Measurements from ENCODE around the gene DCTPP1. TPM values are rescaled to one million over a fixed set of nuclear protein-coding genes. Genes with fewer than 3 reads are reported as not detected.

Gene DCTPP1
- total and polyA plus RNA-seq, 2 of the 4 experiments (the other 2 are of a cell fraction) = 24.9 to 45.5 TPM

GRCh38 chr16:30413112-30413806 lies 16.6 kb downstream of the DCTPP1 start:
- Histone ChIP-seq H3K4ac (ENCODE audit: low read depth, low read length) (no peak overlapping the region), H3K27ac (ENCODE audit: insufficient read depth, low read length) (no peak overlapping the region), H2BK20ac (ENCODE audit: low read depth, low read length) (no peak overlapping the region), H2AK5ac (ENCODE audit: low read depth, low read length) (no peak overlapping the region), H3K9me1 (ENCODE audit: insufficient read depth, low read length) (peaks cover 4% of the 10 kb centered on the region; the same call in 1 of the 2 replicates), H3K9ac (ENCODE audit: low read depth, low read length) (no peak overlapping the region), H3K36me3 (ENCODE audit: control insufficient read depth, insufficient read depth, low read length) (peaks cover 19% of the 10 kb centered on the region), H2BK15ac (ENCODE audit: low read depth, low read length) (no peak overlapping the region), H3K14ac (replicated peaks; ENCODE audit: low read depth, low read length) (no peak overlapping the region), H4K91ac (ENCODE audit: insufficient read depth, low read depth, low read length) (no peak overlapping the region), H3K4me2 (ENCODE audit: low read depth, low read length) (no peak overlapping the region), H2AK9ac (replicated peaks; ENCODE audit: low read depth, low read length, poor library complexity) (no peak overlapping the region), H3K27me3 (ENCODE audit: control insufficient read depth, insufficient read depth, low read length) (no peaks in the 10 kb centered on the region), H4K5ac (ENCODE audit: low read depth, low read length) (no peak overlapping the region), H4K8ac (ENCODE audit: low read depth in 2 of 2, low read length in 2 of 2) (no peak overlapping the region), H2BK120ac (ENCODE audit: low read depth, low read length) (no peak overlapping the region), H4K20me1 (ENCODE audit: insufficient read depth, low read length) (peaks cover 7% of the 10 kb centered on the region), H3K9me3 (ENCODE audit: control insufficient read depth, insufficient read depth, low read length) (no peaks in the 10 kb centered on the region), H3K4me1 (ENCODE audit: control insufficient read depth, insufficient read depth, low read length) (peaks cover 6% of the 10 kb centered on the region), H3K4me3 (ENCODE audit: insufficient read depth, low read depth, low read length) (no peak overlapping the region), H2AFZ (replicated peaks; ENCODE audit: low read length, poor library complexity) (no peak overlapping the region), H2BK5ac (ENCODE audit: low read depth, low read length, poor library complexity, severe bottlenecking) (no peak overlapping the region), H3K79me1 (ENCODE audit: low read depth in 1 of 2, low read length in 2 of 2) (peaks cover 10 to 50% of the 10 kb centered on the region in 2 experiments), H3K56ac (ENCODE audit: extremely low read depth, insufficient read depth, low read length) (no peak overlapping the region), H3K18ac (ENCODE audit: low read depth, low read length) (no peak overlapping the region), H3K23ac (ENCODE audit: low read depth, low read length) (no peak overlapping the region)
- ChIA-PET CTCF (no interaction called here), POLR2A (ENCODE audit: unreplicated experiment) (no interaction called here)
- TF ChIP-seq RAD21 (IDR thresholded peaks at IDR 0.05; ENCODE audit: low read length) (no peak), MAZ (IDR thresholded peaks at IDR 0.05; ENCODE audit: borderline replicate concordance, low read depth, low read length) (no peak), USF2 (IDR thresholded peaks at IDR 0.05; ENCODE audit: low read depth, low read length) (no peak), BHLHE40 (IDR thresholded peaks at IDR 0.05; ENCODE audit: low read depth, low read length) (no peak), CHD1 (IDR thresholded peaks at IDR 0.05; ENCODE audit: low read depth, low read length) (no peak), POLR2A (IDR thresholded peaks at IDR 0.05; ENCODE audit: low read depth, low read length) (no peak), FOS (IDR thresholded peaks at IDR 0.05; ENCODE audit: low read depth, low read length) (no peak), MAFK (IDR thresholded peaks at IDR 0.05; ENCODE audit: low read depth, low read length) (no peak), CEBPB (IDR thresholded peaks at IDR 0.05; ENCODE audit: low read depth, low read length) (no peak), MXI1 (IDR thresholded peaks at IDR 0.05; ENCODE audit: borderline replicate concordance, low read depth, low read length) (no peak), SMC3 (IDR thresholded peaks at IDR 0.05; ENCODE audit: low read depth, low read length) (no peak), RCOR1 (IDR thresholded peaks at IDR 0.05; ENCODE audit: insufficient replicate concordance, low read length) (no peak), RFX5 (IDR thresholded peaks at IDR 0.05; ENCODE audit: low read depth, low read length) (no peak), NFE2L2 (IDR thresholded peaks at IDR 0.05; ENCODE audit: low read depth, low read length) (no peak)
- TF ChIP-seq, protein P1, sequence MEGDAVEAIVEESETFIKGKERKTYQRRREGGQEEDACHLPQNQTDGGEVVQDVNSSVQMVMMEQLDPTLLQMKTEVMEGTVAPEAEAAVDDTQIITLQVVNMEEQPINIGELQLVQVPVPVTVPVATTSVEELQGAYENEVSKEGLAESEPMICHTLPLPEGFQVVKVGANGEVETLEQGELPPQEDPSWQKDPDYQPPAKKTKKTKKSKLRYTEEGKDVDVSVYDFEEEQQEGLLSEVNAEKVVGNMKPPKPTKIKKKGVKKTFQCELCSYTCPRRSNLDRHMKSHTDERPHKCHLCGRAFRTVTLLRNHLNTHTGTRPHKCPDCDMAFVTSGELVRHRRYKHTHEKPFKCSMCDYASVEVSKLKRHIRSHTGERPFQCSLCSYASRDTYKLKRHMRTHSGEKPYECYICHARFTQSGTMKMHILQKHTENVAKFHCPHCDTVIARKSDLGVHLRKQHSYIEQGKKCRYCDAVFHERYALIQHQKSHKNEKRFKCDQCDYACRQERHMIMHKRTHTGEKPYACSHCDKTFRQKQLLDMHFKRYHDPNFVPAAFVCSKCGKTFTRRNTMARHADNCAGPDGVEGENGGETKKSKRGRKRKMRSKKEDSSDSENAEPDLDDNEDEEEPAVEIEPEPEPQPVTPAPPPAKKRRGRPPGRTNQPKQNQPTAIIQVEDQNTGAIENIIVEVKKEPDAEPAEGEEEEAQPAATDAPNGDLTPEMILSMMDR (conservative IDR thresholded peaks at IDR 0.05; ENCODE audit: low read depth, low read length) = no peak
- TF ChIP-seq, protein P2, sequence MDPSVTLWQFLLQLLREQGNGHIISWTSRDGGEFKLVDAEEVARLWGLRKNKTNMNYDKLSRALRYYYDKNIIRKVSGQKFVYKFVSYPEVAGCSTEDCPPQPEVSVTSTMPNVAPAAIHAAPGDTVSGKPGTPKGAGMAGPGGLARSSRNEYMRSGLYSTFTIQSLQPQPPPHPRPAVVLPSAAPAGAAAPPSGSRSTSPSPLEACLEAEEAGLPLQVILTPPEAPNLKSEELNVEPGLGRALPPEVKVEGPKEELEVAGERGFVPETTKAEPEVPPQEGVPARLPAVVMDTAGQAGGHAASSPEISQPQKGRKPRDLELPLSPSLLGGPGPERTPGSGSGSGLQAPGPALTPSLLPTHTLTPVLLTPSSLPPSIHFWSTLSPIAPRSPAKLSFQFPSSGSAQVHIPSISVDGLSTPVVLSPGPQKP (IDR thresholded peaks at IDR 0.05; ENCODE audit: borderline replicate concordance, low read depth, low read length) = no peak
- intact Hi-C loops (cut with micrococcal nuclease) = loop anchor here (5.0 kb wide), 1 partner anchor 301 kb away; the partner anchor contains the start of gene GDPD3
- dilution Hi-C loops (cut with HindIII; ENCODE audit: low sequenced_read_pairs, unreplicated experiment) = no loop called here
- 87% methylated on average over 2 of the region's 6 CpGs; no CpG with 5 or more reads in 1 of the 2 experiments for WGBS, 2 experiments (ENCODE audit: extremely low coverage in 2 of 2, insufficient read length in 1 of 2)
- BruUV-seq (replicated peaks) = no TSS peak
- DNase-seq (no peak), ATAC-seq (ENCODE audit: low read depth) (no peak)
- in situ Hi-C loops (cut with MboI; ENCODE audit: low sequenced_read_pairs) = loop anchor here (25.0 kb wide), 1 partner anchor 226 kb away; the partner anchor contains the start of genes BOLA2B, CORO1A, SLX1A and SULT1A3
